Heart left ventricle (tissue), 16 donors: ENCODE measurements around the gene TMEM196. TPM values are rescaled to one million over a fixed set of nuclear protein-coding genes. Genes with fewer than 3 reads are reported as not detected.
A peak's percentile ranks its signal among the peaks of the same experiment; 100 is the strongest.

Experiments
- ATAC-seq, 4 donors: fragments of 200-7000 bp; cut with Tn5 transposase; one replicate each; pipeline ENCODE4 v1.9.1; 2020 to 2022; ENCODE audit warnings: moderate library complexity in 4 of 4, mild to moderate bottlenecking in 3 of 4, moderate number of reproducible peaks in 1 of 4
- DNase-seq, 5 donors: peaks; one replicate each; pipeline ENCODE4 v3.0.0-alpha.2; 2020
- H3K27ac ChIP-seq, 12 donors: fragments of 200-600 bp; sonication (generic) in 4 of 12; one replicate each; pipeline versions ENCODE4 v1.5.0 to v1.8.0; 2016 to 2022; ENCODE audit warnings: mild to moderate bottlenecking in 2 of 12
- H3K27me3 ChIP-seq, 9 donors: fragments of 200-600 bp; sonication (generic) in 2 of 9; one replicate each; pipeline versions ENCODE4 v1.5.1 to v1.8.0; 2016 to 2022; ENCODE audit warnings: mild to moderate bottlenecking in 3 of 9
- H3K36me3 ChIP-seq, 9 donors: fragments of 200-600 bp; sonication (generic) in 2 of 9; one replicate each; pipeline versions ENCODE4 v1.5.0 to v1.8.0; 2018 to 2022; ENCODE audit warnings: mild to moderate bottlenecking in 2 of 9
- H3K4me1 ChIP-seq, 12 donors: fragments of 200-600 bp; sonication (generic) in 4 of 12; one replicate each; pipeline versions ENCODE4 v1.5.0 to v1.8.0; 2016 to 2022; ENCODE audit warnings: mild to moderate bottlenecking in 3 of 12
- H3K4me3 ChIP-seq, 12 donors: fragments of 200-600 bp; sonication (generic) in 4 of 12; one replicate each; pipeline versions ENCODE4 v1.5.0 to v1.8.0; 2017 to 2022; ENCODE audit warnings: mild to moderate bottlenecking in 9 of 12, moderate library complexity in 4 of 12
- H3K9me3 ChIP-seq, 12 donors: fragments of 200-600 bp; sonication (generic) in 4 of 12; one replicate each; pipeline versions ENCODE4 v1.5.0 to v1.8.0; 2016 to 2022; ENCODE audit warnings: mild to moderate bottlenecking in 1 of 12
- CTCF ChIP-seq, 12 donors: fragments of 200-600 bp; sonication (generic) in 4 of 12; IDR thresholded peaks; one replicate each; pipeline versions ENCODE4 v1.5.0 to v1.8.0; 2018 to 2022; ENCODE audit warnings: antibody characterized with exemption in 12 of 12, mild to moderate bottlenecking in 5 of 12
- POLR2A ChIP-seq, 2 donors: fragments of 450-650 bp; IDR thresholded peaks; one replicate each; pipeline ENCODE4 v1.6.1; 2017; ENCODE audit warnings: antibody characterized with exemption in 2 of 2, mild to moderate bottlenecking in 2 of 2, moderate library complexity in 2 of 2
- WGBS, 4 donors: extraction: QIAGEN DNeasy Blood & Tissue Kit in 2 of 4; methylation state at CpG; one replicate each; pipeline versions ENCODE4 v1.1.5 to v1.1.7; 2013 to 2018; 5-methylcytosine and 5-hydroxymethylcytosine counted together
- intact Hi-C, 10 donors: fragments of 100-400 bp; cut with DNase I; formaldehyde crosslinking; loops; one replicate each; pipeline versions ENCODE4 v1.11.1 to v1.14.2; 2022
- polyA plus RNA-seq, 2 donors: library from polyadenylated mRNA; stranded (reverse); fragments of 200-250 nt; gene quantifications; one replicate each; pipeline ENCODE4 v1.2.3, GENCODE V29; 2013
- total RNA-seq, 9 donors: library from RNA; depleted of rRNA in 2 of 9; stranded (reverse); fragments of >200 nt in 2 of 9; fragmentation: NEBNext Ultra II Directional in 3 of 9; extraction: Animal tissue kit (Norgen Biotek cat#: 25700) in 3 of 9; gene quantifications; one replicate each; pipeline versions ENCODE4 v1.1.0 to v1.2.4, GENCODE V29; 2016 to 2023
- donor health status: ischemic (EF 13 %, LVEDD 7.1; RV severe dilation, severe dysfunction).
- donor health status: healthy with polysubstance abuse.
- donor health status: DM: no; HTN: yes; CAD: no.
- donor health status: DM: no; HTN: no; CAD: no.
- donor health status: ischemic (EF 25% LVEDD 6.9; RV normal size, moderate dysfunction).
- donor health status: ischemic (EF 25% LVEDD 5.7; RV mildly dilated, moderate dysfunction).
- donor health status: healthy.
- donor health status: DM: yes; HTN: yes; CAD: no.
- donor health status: ischemic (EF 35%, LVEDD 5.7; RV mildly dilated, moderate dysfunction).
- donor health status: nonischemic (EF 11% LVEDD 7.7; RV severe dilation, severe dysfunction).
- donor health status: DM: yes; HTN: yes; CAD: no.
- donor health status: PGD.
- donor health status: ischemic (EF 29% LVEDD 5.4; RV normal size, mild dysfunction).
- donor health status: nonischemic (EF 23%, LVEDD 6.1; RV moderate dilation, normal function).

TMEM196 gene
- total and polyA plus RNA-seq, 11 donors: not detected

DNA sequence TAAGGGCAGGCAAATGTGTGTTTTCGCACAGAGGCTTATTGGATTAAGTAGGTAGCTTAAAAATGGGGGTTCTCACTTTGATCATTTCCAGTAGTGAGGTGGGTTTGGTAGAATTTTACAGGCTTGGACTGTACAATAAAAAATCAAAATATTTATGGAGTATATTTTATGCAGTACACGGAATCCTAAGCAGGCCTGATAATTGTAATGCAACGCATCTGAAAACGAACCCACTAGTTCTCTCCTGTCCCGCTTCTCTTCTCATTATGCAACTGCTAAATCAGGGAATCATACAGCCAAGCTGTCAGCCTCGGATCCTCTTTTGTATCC, 64.2 kb downstream of the TMEM196 start:
- no peaks in the 10 kb centered on the region for H3K27me3 ChIP-seq
- ATAC-seq: no peak
- TF ChIP-seq POLR2A (IDR thresholded peaks at IDR 0.05) (no peak), CTCF (IDR thresholded peaks at IDR 0.05) (peak in 3 of 12 donors; percentile 2 to 22 (median 7))
- H3K36me3 ChIP-seq: peaks cover 0 to 6% (median 0%) of the 10 kb centered on the region in 9 donors
- peaks cover 0 to 29% (median 18%) of the 10 kb centered on the region in 12 donors for H3K4me1 ChIP-seq
- no peak for DNase-seq
- intact Hi-C loops: loop anchor here in 1 of 10 donors (2.0 kb wide), 1 partner anchor 890 kb away; no protein-coding TSS in a partner anchor
- H3K4me3 ChIP-seq: peak overlapping the region; percentile 69 to 96 (median 84)
- H3K9me3 ChIP-seq: no peaks in the 10 kb centered on the region
- H3K27ac ChIP-seq: peak overlapping the region in 7 of 12 donors; percentile 17 to 86 (median 68)
- 53 to 57% (median 55%) methylated on average over 6 of the region's 6 CpGs for WGBS, 4 donors

- TF ChIP-seq CTCF (IDR thresholded peaks at IDR 0.05): peak; percentile 84 to 97 (median 92)
- peak in 1 of 2 donors; percentile 75 for TF ChIP-seq POLR2A (IDR thresholded peaks at IDR 0.05)
- Histone ChIP-seq H3K27ac (peak within 1 kb of the TSS in 11 of 12 donors; percentile 17 to 86 (median 56)), H3K27me3 (no peaks in the 10 kb centered on the region), H3K4me1 (peaks cover 0 to 29% (median 18%) of the 10 kb centered on the region in 12 donors), H3K4me3 (peak within 1 kb of the TSS; percentile 69 to 96 (median 84)), H3K36me3 (peaks cover 0 to 9% (median 1%) of the 10 kb centered on the region in 9 donors), H3K9me3 (no peaks in the 10 kb centered on the region)
- ATAC-seq: peak; percentile 100
- intact Hi-C loops: loop anchor here in 1 of 10 donors (2.0 kb wide), 1 partner anchor 890 kb away; no protein-coding TSS in a partner anchor
- DNase-seq: peak; percentile 93 to 97 (median 95)
- 0 to 1% (median 1%) methylated on average over 32 to 56 of the region's 56 CpGs for WGBS, 4 donors
Measured at GRCh38 chr7:19708397-19709248, 64.8 kb downstream of the TMEM196 start, which contains the start of gene POLR1F. POLR1F (minus strand) TSS chr7:19709037; CDS start chr7:19709016, 21 bp downstream.

- Histone ChIP-seq H3K9me3 (peaks cover 0 to 6% (median 0%) of the 10 kb centered on the region in 12 donors), H3K27ac (no peak overlapping the region), H3K36me3 (peaks cover 0 to 21% (median 4%) of the 10 kb centered on the region in 9 donors), H3K27me3 (no peaks in the 10 kb centered on the region), H3K4me3 (peak overlapping the region in 4 of 12 donors; percentile 69 to 88 (median 80)), H3K4me1 (peaks cover 0 to 29% (median 18%) of the 10 kb centered on the region in 12 donors)
- no peak for ATAC-seq
- DNase-seq: no peak
- no peak for TF ChIP-seq CTCF (IDR thresholded peaks at IDR 0.05)
- no peak for TF ChIP-seq POLR2A (IDR thresholded peaks at IDR 0.05)
- WGBS, 4 donors: 57 to 73% (median 63%) methylated on average over 3 of the region's 3 CpGs
- intact Hi-C loops: no loop called here
Measured at GRCh38 chr7:19707240-19707639, 66.2 kb downstream of the TMEM196 start.

GRCh38 chr7:19705663-19706062, 67.8 kb downstream of the TMEM196 start:
- DNase-seq (no peak), ATAC-seq (no peak)
- H3K4me1 ChIP-seq: peaks cover 0 to 29% (median 18%) of the 10 kb centered on the region in 12 donors
- TF ChIP-seq CTCF (IDR thresholded peaks at IDR 0.05) (no peak), POLR2A (IDR thresholded peaks at IDR 0.05) (no peak)
- peaks cover 0 to 6% (median 0%) of the 10 kb centered on the region in 12 donors for H3K9me3 ChIP-seq
- H3K4me3 ChIP-seq: no peak overlapping the region
- H3K27ac ChIP-seq: no peak overlapping the region
- WGBS, 4 donors: 69 to 87% (median 81%) methylated on average over 2 of the region's 2 CpGs
- H3K36me3 ChIP-seq: peaks cover 0 to 33% (median 12%) of the 10 kb centered on the region in 9 donors
- H3K27me3 ChIP-seq: no peaks in the 10 kb centered on the region
- intact Hi-C loops: no loop called here
